ENCODE data around the gene COL18A1.
"Not testable (repeated sequence)": the region's sequence is repeated elsewhere in the genome, so short reads cannot be mapped to it uniquely, and the experiment has no call there.

Gene COL18A1

DNA sequence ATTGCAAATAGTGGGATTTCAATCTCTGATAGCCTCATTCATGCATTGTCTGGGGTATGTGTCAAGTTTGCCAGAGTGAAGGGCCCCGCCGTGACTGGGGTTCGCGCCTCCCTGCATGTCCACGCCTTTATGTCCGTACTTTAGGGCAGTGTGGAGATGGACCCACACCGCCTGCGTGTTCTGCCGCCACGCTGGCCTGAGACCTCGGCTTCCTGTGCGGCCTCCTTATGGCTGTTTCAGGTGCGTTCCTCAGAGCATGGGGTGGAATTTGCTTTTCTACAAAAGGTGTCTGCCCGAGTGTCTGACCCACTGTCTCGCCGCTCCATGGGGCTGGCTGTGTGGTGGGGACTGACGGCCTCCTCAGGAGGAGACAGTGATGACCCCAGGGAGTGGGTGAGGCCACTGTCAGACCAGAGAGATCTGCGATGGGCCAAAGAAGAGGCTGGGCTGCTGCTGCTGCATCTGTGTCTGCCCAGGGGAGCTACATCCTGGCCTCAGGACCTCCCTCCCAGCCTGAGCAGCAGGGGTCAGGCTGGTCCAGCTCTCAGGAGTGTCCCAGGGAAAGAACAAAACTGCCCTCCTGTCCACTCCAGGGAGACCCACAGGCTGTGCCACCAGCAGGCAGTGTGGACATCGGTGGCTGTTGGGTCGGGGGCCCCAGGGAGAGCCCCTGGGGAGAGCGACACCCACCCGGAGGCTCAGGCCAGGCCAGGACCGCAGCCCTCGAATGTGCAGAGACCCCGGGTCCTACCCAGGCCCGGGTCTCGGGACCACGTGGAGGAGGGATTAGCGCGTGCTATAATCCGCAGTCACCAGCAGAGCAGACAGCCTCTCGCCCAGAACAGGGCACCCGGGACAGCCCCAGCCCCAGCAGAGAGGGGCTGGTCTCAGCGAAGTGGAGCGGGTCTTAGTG, 147.1 kb downstream of the COL18A1 start:
- no peak for DNase-seq

GRCh38 chr21:45552696-45553391, 147.9 kb downstream of the COL18A1 start:
- no peak for DNase-seq

GRCh38 chr21:45554477-45555175, 149.7 kb downstream of the COL18A1 start:
- DNase-seq = peak; percentile 85

- no peak for DNase-seq
Measured at GRCh38 chr21:45555251-45555556, 150.2 kb downstream of the COL18A1 start.

DNA sequence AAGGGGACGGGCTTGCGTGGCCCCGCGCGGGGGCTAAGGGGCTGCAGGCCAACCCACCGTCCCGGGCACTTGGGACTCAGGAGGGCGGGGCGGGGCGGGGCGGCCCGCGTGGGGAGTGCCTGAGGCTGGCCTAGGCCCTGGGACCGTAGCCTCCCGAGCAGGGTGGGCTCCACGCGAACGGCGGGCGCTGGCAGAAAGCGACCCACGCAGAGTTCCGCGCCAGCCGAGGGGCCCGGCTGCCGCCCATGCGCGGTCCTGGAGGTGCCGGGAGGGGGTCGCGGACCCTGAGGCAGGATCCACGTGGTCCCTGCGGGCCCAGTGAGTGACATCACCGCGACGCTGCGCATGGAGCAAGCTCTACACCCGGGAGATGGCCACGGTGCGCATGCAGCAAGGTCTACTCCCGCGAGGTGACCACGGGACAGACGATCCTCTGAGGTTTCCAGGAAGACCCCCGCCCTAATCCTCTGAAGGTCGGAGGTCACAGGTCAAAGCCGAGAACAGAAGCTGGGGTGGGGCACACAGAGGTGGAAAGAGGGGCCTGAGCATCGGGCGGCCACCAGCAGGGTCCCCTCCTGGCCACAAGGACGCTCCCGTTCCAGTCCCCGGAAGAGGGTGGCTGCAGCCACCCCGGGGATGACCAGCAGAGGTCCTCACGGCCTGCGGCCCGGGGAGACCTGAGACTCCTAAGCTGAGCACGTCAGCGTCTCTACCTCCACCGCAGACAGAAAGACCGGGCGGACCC, 150.8 kb downstream of the COL18A1 start:
- DNase-seq = peak; percentile 67

DNA sequence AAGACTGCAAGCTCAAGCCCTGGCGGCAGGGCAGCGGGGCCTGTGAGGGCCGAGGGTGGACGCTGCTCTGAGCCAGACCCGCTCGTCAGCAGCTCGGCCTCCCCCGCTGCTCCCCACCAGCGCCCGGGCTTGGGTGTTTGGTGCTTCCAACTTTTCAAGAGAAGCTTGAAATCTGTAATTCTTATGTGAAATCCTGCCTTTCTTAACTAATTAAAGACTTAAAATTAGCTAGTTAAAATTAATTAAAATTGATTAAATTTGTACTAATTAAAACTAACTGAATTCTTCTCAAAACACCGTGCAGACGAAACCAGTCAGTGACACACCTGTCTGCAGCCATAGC, 151.3 kb downstream of the COL18A1 start:
- DNase-seq = no peak

DNA sequence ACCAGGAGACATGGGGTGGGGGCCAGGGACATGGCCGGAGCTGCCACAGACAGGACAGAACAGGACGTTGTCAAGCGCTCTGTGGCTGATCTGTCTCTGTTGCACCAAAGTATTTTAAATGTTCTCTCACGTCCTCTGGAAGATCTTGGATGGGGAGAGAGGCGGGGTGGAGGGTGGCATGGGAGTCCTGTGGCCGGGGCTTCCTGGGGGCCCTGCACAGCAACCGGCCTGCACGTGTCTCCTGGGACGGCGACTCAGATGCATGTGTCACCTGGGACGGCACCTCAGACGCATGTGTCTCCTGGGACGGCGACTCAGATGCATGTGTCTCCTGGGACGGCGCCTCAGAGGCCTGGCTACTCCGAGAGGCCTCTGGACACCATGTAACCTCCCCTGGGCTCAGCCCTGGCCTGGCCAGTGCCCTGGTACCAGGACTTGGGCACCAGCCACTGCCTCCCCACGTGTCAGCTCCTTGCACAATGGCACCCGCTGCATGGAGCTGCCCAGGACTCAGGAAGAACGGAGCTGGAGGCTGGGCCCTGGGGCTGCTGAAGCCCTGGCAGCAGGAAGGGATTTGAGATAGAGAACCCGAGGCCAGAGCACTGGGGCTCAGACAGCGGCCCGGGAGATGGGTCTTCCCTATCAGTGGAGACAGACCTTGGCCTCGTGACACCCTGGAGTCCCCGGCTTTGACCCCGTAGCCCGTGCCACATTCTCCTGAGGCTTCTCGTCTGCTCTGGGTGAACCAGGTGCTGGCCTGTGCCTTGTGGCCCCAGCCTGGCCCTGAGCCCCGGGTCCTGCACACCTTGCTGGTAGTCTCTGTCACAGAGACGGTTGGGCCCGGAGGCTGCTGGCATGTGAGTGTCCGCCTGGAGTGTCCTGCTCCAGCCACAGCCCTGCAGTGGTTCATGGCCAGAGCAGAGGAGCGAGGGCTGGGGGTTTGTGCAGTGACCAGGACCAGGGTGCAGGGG, 152.0 kb downstream of the COL18A1 start:
- DNase-seq = no peak

GRCh38 chr21:45557616-45558043, 152.7 kb downstream of the COL18A1 start:
- DNase-seq = no peak

GRCh38 chr21:45558044-45558721, 153.2 kb downstream of the COL18A1 start:
- DNase-seq = no peak

DNA sequence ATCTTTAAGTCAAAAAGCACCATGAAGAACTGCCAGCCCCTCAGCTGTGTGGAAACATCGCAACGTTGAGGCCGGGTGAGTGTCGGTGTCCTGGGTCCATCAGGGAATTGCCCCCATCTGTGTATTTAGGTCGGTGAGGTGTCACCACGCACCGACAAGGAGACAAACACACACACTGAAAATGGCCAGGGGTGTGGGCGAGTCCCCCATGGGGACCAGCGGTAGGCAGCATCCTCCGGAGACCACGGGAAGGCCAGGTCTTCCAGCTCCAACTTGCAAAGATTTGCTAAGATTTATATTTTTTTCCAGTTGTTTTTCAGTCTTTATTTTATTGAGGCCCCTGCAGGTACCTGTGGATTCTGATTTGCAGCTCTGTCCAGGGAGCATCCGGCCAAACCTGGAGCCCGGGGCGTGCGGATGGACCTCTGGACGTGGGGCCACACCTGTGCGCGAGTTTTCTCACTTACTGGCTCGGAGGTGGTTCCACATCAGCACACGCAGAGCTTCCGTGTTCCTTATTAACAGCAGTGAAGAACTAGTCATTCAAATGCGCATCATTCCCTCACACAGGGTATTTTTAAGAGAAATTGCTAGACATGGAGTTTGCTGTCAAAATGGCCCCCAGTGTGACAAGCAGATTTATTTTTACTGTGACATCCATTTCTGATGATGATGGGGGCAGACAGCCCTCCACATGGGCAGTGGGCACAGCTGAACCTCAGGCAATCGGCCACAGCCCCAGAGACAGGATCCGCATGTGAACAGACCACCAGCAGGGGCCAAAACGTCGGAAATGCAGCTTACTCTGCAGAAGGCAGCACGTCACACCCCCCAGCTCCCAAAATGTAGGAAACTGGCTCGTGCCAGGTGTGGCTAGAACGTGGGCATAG, 154.5 kb downstream of the COL18A1 start:
- DNase-seq = no peak

DNA sequence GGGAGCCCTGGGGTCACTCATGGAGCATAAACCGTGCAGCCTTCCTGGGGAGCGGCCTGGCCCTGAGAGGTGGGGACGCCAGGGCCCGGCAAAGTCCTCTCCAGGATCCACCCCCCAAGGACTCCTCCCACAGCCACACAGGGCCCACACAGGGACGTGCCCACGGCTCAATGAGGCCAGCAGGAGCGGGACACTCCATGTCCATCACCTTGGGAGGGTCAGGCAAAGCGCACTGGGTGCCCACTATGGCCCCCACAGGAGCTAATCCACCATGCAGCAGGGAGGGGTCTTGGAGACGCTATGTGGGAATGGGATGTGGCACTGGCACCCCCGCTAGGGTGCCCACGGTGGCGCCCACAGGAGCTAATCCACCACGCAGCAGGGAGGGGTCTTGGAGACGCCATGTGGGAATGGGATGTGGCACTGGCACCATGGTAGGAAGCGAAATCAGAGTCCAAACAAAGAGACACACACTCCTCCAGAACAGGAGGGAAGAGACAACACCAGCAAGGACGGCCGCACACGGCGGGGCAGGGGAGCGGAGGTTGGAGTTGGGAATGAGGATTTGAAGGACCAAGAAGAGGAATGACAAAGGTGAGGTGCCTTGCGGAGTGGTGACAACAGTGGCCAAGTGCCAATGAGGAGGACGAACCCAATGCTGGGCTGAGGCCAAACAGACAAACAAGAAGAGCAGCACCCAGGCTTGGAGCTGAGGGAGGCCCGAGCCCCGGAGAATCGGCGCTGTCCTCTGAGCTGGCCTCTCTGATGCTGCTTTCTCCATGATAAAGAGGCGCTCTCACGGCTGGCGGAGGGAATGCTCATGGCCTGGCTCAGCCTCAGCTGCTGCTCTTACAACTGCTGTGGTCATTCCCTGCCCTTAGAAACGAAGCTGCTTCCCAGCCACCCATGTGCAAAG, 155.4 kb downstream of the COL18A1 start:
- DNase-seq = no peak

DNA sequence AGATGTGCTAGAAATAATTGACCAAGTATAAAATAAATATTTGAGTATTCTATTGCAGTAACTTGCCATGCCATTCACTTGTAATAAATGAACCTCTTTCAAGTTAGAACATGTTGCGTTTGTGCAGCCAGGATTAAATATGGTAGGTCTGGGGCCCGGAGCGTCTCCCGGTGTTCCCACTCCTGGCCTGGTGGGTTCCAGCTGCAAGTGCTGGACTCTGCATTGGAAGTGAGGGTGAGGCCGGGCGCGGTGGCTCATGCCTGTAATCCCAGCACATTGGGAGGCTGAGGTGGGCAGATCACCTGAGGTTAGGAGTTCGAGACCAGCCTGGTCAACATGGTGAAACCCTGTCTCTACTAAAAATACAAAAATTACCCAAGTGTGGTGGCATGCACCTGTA, 156.3 kb downstream of the COL18A1 start:
- DNase-seq = not testable (repeated sequence)

- no peak for DNase-seq
Measured at GRCh38 chr21:45562402-45562801, 157.4 kb downstream of the COL18A1 start.

- no peak for DNase-seq
Measured at GRCh38 chr21:45562965-45563364, 158.0 kb downstream of the COL18A1 start.

Measured in inflammatory macrophage treated with lipopolysaccharide for 4 hours (primary cell).